Measurements from ENCODE around the gene MFSD12. TPM values are rescaled to one million over a fixed set of nuclear protein-coding genes. Genes with fewer than 3 reads are reported as not detected.

Gene MFSD12
- total RNA-seq, 1 donor from 2014 or later: 95.9 TPM

- intact Hi-C loops (cut with DNase I): no loop called here
- Histone ChIP-seq H3K4me3 (no peak overlapping the region), H3K4me1 (peaks cover 11% of the 10 kb centered on the region), H3K9me3 (no peaks in the 10 kb centered on the region), H3K27me3 (no peaks in the 10 kb centered on the region), H3K36me3 (peaks cover 31% of the 10 kb centered on the region), H3K27ac (no peak overlapping the region)
- no peak for ATAC-seq
- no peak for DNase-seq
- TF ChIP-seq CTCF (IDR thresholded peaks at IDR 0.05): no peak
Measured at GRCh38 chr19:3497757-3498520, 59.4 kb downstream of the MFSD12 start.

GRCh38 chr19:3496392-3497273 lies 60.8 kb downstream of the MFSD12 start:
- Histone ChIP-seq H3K27ac (no peak overlapping the region), H3K4me3 (no peak overlapping the region), H3K9me3 (no peaks in the 10 kb centered on the region), H3K27me3 (no peaks in the 10 kb centered on the region), H3K36me3 (peaks cover 44% of the 10 kb centered on the region), H3K4me1 (peaks cover 11% of the 10 kb centered on the region)
- DNase-seq: no peak
- no peak for ATAC-seq
- TF ChIP-seq CTCF (IDR thresholded peaks at IDR 0.05): no peak
- intact Hi-C loops (cut with DNase I): no loop called here

GRCh38 chr19:3494559-3494958 lies 62.8 kb downstream of the MFSD12 start:
- ATAC-seq (no peak), DNase-seq (no peak)
- no peak overlapping the region for H3K4me3 ChIP-seq
- H3K4me1 ChIP-seq: peaks cover 2% of the 10 kb centered on the region
- H3K27me3 ChIP-seq: no peaks in the 10 kb centered on the region
- H3K9me3 ChIP-seq: no peaks in the 10 kb centered on the region
- TF ChIP-seq CTCF (IDR thresholded peaks at IDR 0.05): no peak
- H3K27ac ChIP-seq: no peak overlapping the region
- H3K36me3 ChIP-seq: peaks cover 49% of the 10 kb centered on the region
- intact Hi-C loops (cut with DNase I): no loop called here

Other genes starting within 250 kb of the MFSD12 start
- 150 TPM for gene NFIC, start 191.0 kb downstream of the MFSD12 start, total RNA-seq
- gene SMIM24, start 77.1 kb downstream of the MFSD12 start, total RNA-seq: not detected
- not detected for gene SMIM44, start 74.1 kb downstream of the MFSD12 start, total RNA-seq
- 12.2 TPM for gene DOHH, start 56.9 kb downstream of the MFSD12 start, total RNA-seq
- 30.8 TPM for gene FZR1, start 51.3 kb downstream of the MFSD12 start, total RNA-seq
- gene TEKTIP1, start 18.4 kb downstream of the MFSD12 start, total RNA-seq: 3.2 TPM
- 60.0 TPM for gene HMG20B, start 15.4 kb upstream of the MFSD12 start, total RNA-seq
- 6.5 TPM for gene GIPC3, start 27.9 kb upstream of the MFSD12 start, total RNA-seq
- 4.7 TPM for gene TBXA2R, start 49.3 kb upstream of the MFSD12 start, total RNA-seq
- 24.3 TPM for gene CACTIN, start 69.2 kb upstream of the MFSD12 start, total RNA-seq
- 42.1 TPM for gene PIP5K1C, start 142.9 kb upstream of the MFSD12 start, total RNA-seq
- gene TJP3, start 150.8 kb upstream of the MFSD12 start, total RNA-seq: 23.0 TPM
- 21.9 TPM for gene APBA3, start 204.1 kb upstream of the MFSD12 start, total RNA-seq
- gene MRPL54, start 205.1 kb upstream of the MFSD12 start, total RNA-seq: 59.7 TPM
- gene RAX2, start 214.6 kb upstream of the MFSD12 start, total RNA-seq: not detected
- 22.6 TPM for gene MATK, start 228.8 kb upstream of the MFSD12 start, total RNA-seq